Activated B cell treated with CpG ODN at 0.5 μM for 24 hours (primary cell): Measurements from ENCODE around the gene SORBS1. TPM values are rescaled to one million over a fixed set of nuclear protein-coding genes. Genes with fewer than 3 reads are reported as not detected.
A peak's percentile ranks its signal among the peaks of the same experiment; 100 is the strongest.

Experiments
- ATAC-seq: fragments of 200-7000 bp; cut with Tn5 transposase; one replicate; pipeline ENCODE4 v1.10.0; 2021; ENCODE audit warnings: low read depth, mild to moderate bottlenecking, moderate library complexity
- CTCF ChIA-PET: fragments of 350-600 bp; sonication (Branson Sonifier 250); formaldehyde crosslinking; loops from one replicate; lab custom pipeline; 2021; ENCODE audit warnings: antibody characterized with exemption; lab: Charles Lee
- POLR2A ChIA-PET: fragments of 350-600 bp; sonication (Branson Sonifier 250); formaldehyde crosslinking; loops from one replicate; lab custom pipeline; 2021; ENCODE audit warnings: antibody characterized with exemption; lab: Charles Lee
- DNase-seq: peaks from one replicate; pipeline ENCODE4 v3.0.0; 2022
- H3K27ac Mint-ChIP-seq: one replicate; pipeline ENCODE4 v1.8.0; 2020; ENCODE audit warnings: mixed read lengths
- H3K27me3 Mint-ChIP-seq: one replicate; pipeline ENCODE4 v1.8.0; 2021; ENCODE audit warnings: mixed read lengths
- H3K36me3 Mint-ChIP-seq: one replicate; pipeline ENCODE4 v1.8.0; 2021; ENCODE audit warnings: low read depth, mixed read lengths
- H3K4me1 Mint-ChIP-seq: one replicate; pipeline ENCODE4 v1.8.0; 2021; ENCODE audit warnings: mixed read lengths
- H3K4me3 Mint-ChIP-seq: one replicate; pipeline ENCODE4 v1.8.0; 2020; ENCODE audit warnings: mild to moderate bottlenecking, mixed read lengths
- H3K9me3 Mint-ChIP-seq: one replicate; pipeline ENCODE4 v1.8.0; 2020; ENCODE audit warnings: mixed read lengths
- CTCF ChIP-seq: fragments of 200-600 bp; IDR thresholded peaks from one replicate; pipeline ENCODE4 v1.8.0; 2022; ENCODE audit warnings: antibody characterized with exemption, mild to moderate bottlenecking
- intact Hi-C: fragments of 100-400 bp; cut with micrococcal nuclease; formaldehyde crosslinking; loops from one replicate; pipeline ENCODE4 v1.15.1; 2024
- total RNA-seq: library from RNA; stranded (reverse); gene quantifications from 2 replicates; pipeline ENCODE4 v1.2.3, GENCODE V29; 2022

The SORBS1 gene
- total RNA-seq, 1 donor from 2014 or later: 0.42 TPM

GRCh38 chr10:95288303-95288702 lies 272.9 kb downstream of the SORBS1 start:
- intact Hi-C loops: loop anchor here (1.0 kb wide), 1 partner anchor 10 kb away; no protein-coding TSS in a partner anchor
- no peaks in the 10 kb centered on the region for H3K27me3 Mint-ChIP-seq
- no peaks in the 10 kb centered on the region for H3K9me3 Mint-ChIP-seq
- no peak for TF ChIP-seq CTCF
- H3K36me3 Mint-ChIP-seq: peaks cover 9% of the 10 kb centered on the region
- H3K4me3 Mint-ChIP-seq: peak overlapping the region; percentile 46
- ATAC-seq: no peak
- H3K4me1 Mint-ChIP-seq: peaks cover 85% of the 10 kb centered on the region
- peak overlapping the region; percentile 65 for H3K27ac Mint-ChIP-seq
- CTCF ChIA-PET: interaction anchor here (1.0 to 1.9 kb wide), 3 partner anchors 24 to 75 kb away, joined by 3 to 12 read pairs (median 6); no protein-coding TSS in a partner anchor
- POLR2A ChIA-PET: no interaction called here
- no peak for DNase-seq

- Mint-ChIP-seq H3K9me3 (no peaks in the 10 kb centered on the region), H3K4me1 (peaks cover 77% of the 10 kb centered on the region), H3K27ac (no peak overlapping the region), H3K4me3 (no peak overlapping the region), H3K36me3 (peaks cover 11% of the 10 kb centered on the region), H3K27me3 (no peaks in the 10 kb centered on the region)
- ChIA-PET POLR2A (no interaction called here), CTCF (interaction anchor here (0.9 to 1.9 kb wide), 3 partner anchors 23 to 76 kb away, joined by 3 to 12 read pairs (median 5); no protein-coding TSS in a partner anchor)
- ATAC-seq (no peak), DNase-seq (no peak)
- TF ChIP-seq CTCF: no peak
- intact Hi-C loops: no loop called here
Observed at GRCh38 chr10:95287281-95287680, 273.9 kb downstream of the SORBS1 start.

GRCh38 chr10:95286707-95287106 lies 274.5 kb downstream of the SORBS1 start:
- peaks cover 13% of the 10 kb centered on the region for H3K36me3 Mint-ChIP-seq
- no peak for TF ChIP-seq CTCF
- no peaks in the 10 kb centered on the region for H3K9me3 Mint-ChIP-seq
- ChIA-PET CTCF (interaction anchor here (1.9 kb wide), 1 partner anchor 41 kb away, joined by 12 read pairs; no protein-coding TSS in a partner anchor), POLR2A (interaction anchor here (1.5 kb wide), 1 partner anchor 8 kb away, joined by 5 read pairs; no protein-coding TSS in a partner anchor)
- H3K4me1 Mint-ChIP-seq: peaks cover 71% of the 10 kb centered on the region
- H3K4me3 Mint-ChIP-seq: no peak overlapping the region
- DNase-seq (no peak), ATAC-seq (no peak)
- no peaks in the 10 kb centered on the region for H3K27me3 Mint-ChIP-seq
- peak overlapping the region; percentile 41 for H3K27ac Mint-ChIP-seq
- intact Hi-C loops: no loop called here

- Mint-ChIP-seq H3K27me3 (no peaks in the 10 kb centered on the region), H3K27ac (peak overlapping the region; percentile 41)
- CTCF ChIA-PET: interaction anchor here (2.0 kb wide), 1 partner anchor 77 kb away, joined by 5 read pairs; no protein-coding TSS in a partner anchor
Observed at GRCh38 chr10:95285556-95285955, 275.6 kb downstream of the SORBS1 start.

More at GRCh38 chr10:95285556-95285955, 275.6 kb downstream of the SORBS1 start:
- Mint-ChIP-seq H3K9me3 (no peaks in the 10 kb centered on the region), H3K36me3 (peaks cover 12% of the 10 kb centered on the region), H3K4me3 (no peak overlapping the region), H3K4me1 (peaks cover 77% of the 10 kb centered on the region)
- ATAC-seq: no peak
- POLR2A ChIA-PET: interaction anchor here (0.8 to 1.5 kb wide), 2 partner anchors 9 to 19 kb away, joined by 3 to 5 read pairs; no protein-coding TSS in a partner anchor
- no peak for TF ChIP-seq CTCF
- intact Hi-C loops: no loop called here
- no peak for DNase-seq
